GM23248 (cell line): ENCODE data around the gene DNASE1.

ENCODE experiments used
- EZH2 ChIP-seq: fragments of 200-600 bp; sonication (generic); IDR thresholded peaks from 2 replicates; pipeline ENCODE4 v1.6.1; 2018; ENCODE audit warnings: antibody characterized with exemption, mild to moderate bottlenecking; ENCODE audit not compliant: insufficient read depth, poor library complexity, severe bottlenecking
- EZH2phosphoT487 ChIP-seq: fragments of 200-600 bp; sonication (generic); IDR thresholded peaks from 2 replicates; pipeline ENCODE4 v1.6.1; 2018; ENCODE audit warnings: antibody characterized with exemption, moderate library complexity, mild to moderate bottlenecking, low read depth; ENCODE audit not compliant: insufficient read depth

DNA sequence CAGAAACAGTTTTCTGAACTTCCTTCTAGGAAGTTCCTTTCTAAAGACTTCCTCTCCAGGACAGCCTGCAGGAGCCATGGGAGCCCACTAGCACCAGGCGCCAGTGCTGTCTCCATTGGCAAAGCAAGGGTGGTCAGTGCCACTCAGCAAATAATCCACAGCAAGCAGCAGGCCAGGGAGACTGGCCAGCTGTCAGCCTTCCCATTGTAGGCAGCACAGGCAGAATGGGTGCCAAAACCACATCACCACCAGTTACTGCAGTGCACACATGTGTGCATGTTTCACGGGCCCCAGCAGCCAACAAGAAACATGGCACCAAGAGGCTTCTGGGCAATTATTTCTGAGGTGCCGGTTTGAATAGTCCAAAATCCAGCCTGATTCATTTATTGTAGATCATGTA is 26.7 kb downstream of the DNASE1 start:
- TF ChIP-seq EZH2 (no peak), EZH2phosphoT487 (no peak)
